ENCODE data around the gene SST. TPM values are rescaled to one million over a fixed set of nuclear protein-coding genes. Genes with fewer than 3 reads are reported as not detected.

Gene SST
- total and polyA plus RNA-seq, 2 donors from 2014 or later, result not detected

- H3K27me3 ChIP-seq (ENCODE audit: control insufficient read depth, insufficient read depth, low read length), result no peaks in the 10 kb centered on the region
- intact Hi-C loops (cut with DNase I), result no loop called here
- H3K27ac ChIP-seq (ENCODE audit: low read depth in 2 of 2, low read length in 2 of 2), result no peak overlapping the region
- DNase-seq, result no peak
- H3K9ac ChIP-seq (ENCODE audit: low read length in 3 of 3), result no peak overlapping the region
- no peaks in the 10 kb centered on the region for H3K9me3 ChIP-seq (ENCODE audit: control insufficient read depth in 2 of 3, insufficient read depth in 1 of 3, low read length in 3 of 3)
- FAIRE-seq, result no peak
- no peak overlapping the region for H3K4me3 ChIP-seq (ENCODE audit: low read length in 3 of 3)
- H3K4me1 ChIP-seq (ENCODE audit: control insufficient read depth in 2 of 3, insufficient read depth in 2 of 3, low read depth in 1 of 3, low read length in 3 of 3), result no peaks in the 10 kb centered on the region
- no peaks in the 10 kb centered on the region for H3K36me3 ChIP-seq (ENCODE audit: control insufficient read depth in 2 of 3, insufficient read depth in 3 of 3, low read length in 3 of 3)
- TF ChIP-seq, protein P1, sequence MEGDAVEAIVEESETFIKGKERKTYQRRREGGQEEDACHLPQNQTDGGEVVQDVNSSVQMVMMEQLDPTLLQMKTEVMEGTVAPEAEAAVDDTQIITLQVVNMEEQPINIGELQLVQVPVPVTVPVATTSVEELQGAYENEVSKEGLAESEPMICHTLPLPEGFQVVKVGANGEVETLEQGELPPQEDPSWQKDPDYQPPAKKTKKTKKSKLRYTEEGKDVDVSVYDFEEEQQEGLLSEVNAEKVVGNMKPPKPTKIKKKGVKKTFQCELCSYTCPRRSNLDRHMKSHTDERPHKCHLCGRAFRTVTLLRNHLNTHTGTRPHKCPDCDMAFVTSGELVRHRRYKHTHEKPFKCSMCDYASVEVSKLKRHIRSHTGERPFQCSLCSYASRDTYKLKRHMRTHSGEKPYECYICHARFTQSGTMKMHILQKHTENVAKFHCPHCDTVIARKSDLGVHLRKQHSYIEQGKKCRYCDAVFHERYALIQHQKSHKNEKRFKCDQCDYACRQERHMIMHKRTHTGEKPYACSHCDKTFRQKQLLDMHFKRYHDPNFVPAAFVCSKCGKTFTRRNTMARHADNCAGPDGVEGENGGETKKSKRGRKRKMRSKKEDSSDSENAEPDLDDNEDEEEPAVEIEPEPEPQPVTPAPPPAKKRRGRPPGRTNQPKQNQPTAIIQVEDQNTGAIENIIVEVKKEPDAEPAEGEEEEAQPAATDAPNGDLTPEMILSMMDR (IDR thresholded peaks at IDR 0.05; ENCODE audit: borderline replicate concordance, extremely low read depth, insufficient read depth), result no peak
These were observed 45.6 kb downstream of the SST start for GRCh38 chr3:187624588-187624987.

DNA sequence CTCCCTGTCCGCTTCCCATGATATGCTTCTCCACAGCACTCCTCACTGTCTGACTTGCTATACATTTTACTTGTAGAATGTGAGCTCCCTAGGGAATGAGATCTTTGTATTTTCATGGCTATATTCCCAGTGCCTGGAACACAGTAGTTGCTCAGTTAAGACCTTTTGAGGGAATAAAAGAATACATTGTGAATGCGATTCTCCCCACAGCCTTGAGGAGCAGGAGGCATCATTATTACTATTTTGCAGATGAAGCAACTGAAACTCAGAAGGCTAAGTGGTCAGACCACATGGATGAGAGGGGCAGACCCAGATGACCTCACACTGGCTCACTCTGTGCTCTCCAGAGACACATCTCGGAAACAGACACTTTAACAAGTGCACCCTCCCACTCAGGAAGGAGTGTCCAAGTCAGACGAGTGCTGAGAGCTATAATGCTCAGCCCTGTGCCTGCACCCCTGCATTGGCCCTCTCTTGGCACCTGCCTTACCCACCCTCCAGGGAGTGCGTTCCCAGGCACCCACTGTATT, 46.8 kb downstream of the SST start:
- TF ChIP-seq, protein P1 (IDR thresholded peaks at IDR 0.05; ENCODE audit: borderline replicate concordance, extremely low read depth, insufficient read depth), result no peak
- no peak overlapping the region for H3K4me3 ChIP-seq (ENCODE audit: low read length in 3 of 3)
- H3K9me3 ChIP-seq (ENCODE audit: control insufficient read depth in 2 of 3, insufficient read depth in 1 of 3, low read length in 3 of 3), result no peaks in the 10 kb centered on the region
- H3K27me3 ChIP-seq (ENCODE audit: control insufficient read depth, insufficient read depth, low read length), result no peaks in the 10 kb centered on the region
- H3K4me1 ChIP-seq (ENCODE audit: control insufficient read depth in 2 of 3, insufficient read depth in 2 of 3, low read depth in 1 of 3, low read length in 3 of 3), result no peaks in the 10 kb centered on the region
- no peak overlapping the region for H3K9ac ChIP-seq (ENCODE audit: low read length in 3 of 3)
- intact Hi-C loops (cut with DNase I), result no loop called here
- H3K36me3 ChIP-seq (ENCODE audit: control insufficient read depth in 2 of 3, insufficient read depth in 3 of 3, low read length in 3 of 3), result no peaks in the 10 kb centered on the region
- DNase-seq (no peak), FAIRE-seq (no peak)
- H3K27ac ChIP-seq (ENCODE audit: low read depth in 2 of 2, low read length in 2 of 2), result no peak overlapping the region

- intact Hi-C loops (cut with DNase I), result no loop called here
- Histone ChIP-seq H3K36me3 (ENCODE audit: control insufficient read depth in 2 of 3, insufficient read depth in 3 of 3, low read length in 3 of 3) (no peaks in the 10 kb centered on the region), H3K4me1 (ENCODE audit: control insufficient read depth in 2 of 3, insufficient read depth in 2 of 3, low read depth in 1 of 3, low read length in 3 of 3) (no peaks in the 10 kb centered on the region), H3K4me3 (ENCODE audit: low read length in 3 of 3) (no peak overlapping the region), H3K27me3 (ENCODE audit: control insufficient read depth, insufficient read depth, low read length) (no peaks in the 10 kb centered on the region), H3K27ac (ENCODE audit: low read depth in 2 of 2, low read length in 2 of 2) (no peak overlapping the region), H3K9me3 (ENCODE audit: control insufficient read depth in 2 of 3, insufficient read depth in 1 of 3, low read length in 3 of 3) (no peaks in the 10 kb centered on the region), H3K9ac (ENCODE audit: low read length in 3 of 3) (no peak overlapping the region)
- TF ChIP-seq, protein P1 (IDR thresholded peaks at IDR 0.05; ENCODE audit: borderline replicate concordance, extremely low read depth, insufficient read depth), result no peak
- FAIRE-seq (no peak), DNase-seq (no peak)
These were observed 48.3 kb downstream of the SST start for GRCh38 chr3:187621881-187622280.

- FAIRE-seq (no peak), DNase-seq (no peak)
- no peak overlapping the region for H3K27ac ChIP-seq (ENCODE audit: low read depth in 2 of 2, low read length in 2 of 2)
- intact Hi-C loops (cut with DNase I), result no loop called here
- H3K36me3 ChIP-seq (ENCODE audit: control insufficient read depth in 2 of 3, insufficient read depth in 3 of 3, low read length in 3 of 3), result no peaks in the 10 kb centered on the region
- H3K9ac ChIP-seq (ENCODE audit: low read length in 3 of 3), result no peak overlapping the region
- H3K4me3 ChIP-seq (ENCODE audit: low read length in 3 of 3), result no peak overlapping the region
- TF ChIP-seq, protein P1 (IDR thresholded peaks at IDR 0.05; ENCODE audit: borderline replicate concordance, extremely low read depth, insufficient read depth), result no peak
- no peaks in the 10 kb centered on the region for H3K4me1 ChIP-seq (ENCODE audit: control insufficient read depth in 2 of 3, insufficient read depth in 2 of 3, low read depth in 1 of 3, low read length in 3 of 3)
- H3K9me3 ChIP-seq (ENCODE audit: control insufficient read depth in 2 of 3, insufficient read depth in 1 of 3, low read length in 3 of 3), result no peaks in the 10 kb centered on the region
- H3K27me3 ChIP-seq (ENCODE audit: control insufficient read depth, insufficient read depth, low read length), result no peaks in the 10 kb centered on the region
These were observed 50.7 kb downstream of the SST start for GRCh38 chr3:187619461-187619860.

All from kidney (tissue), 14 donors.